ENCODE data around the gene CPPED1. TPM values are rescaled to one million over a fixed set of nuclear protein-coding genes. Genes with fewer than 3 reads are reported as not detected.

CPPED1 gene
- total and polyA plus RNA-seq, 2 experiments from 2014 or later = 6.2 to 7.3 TPM

- Histone ChIP-seq H3K27ac (ENCODE audit: low read depth) (no peak overlapping the region), H3K4me1 (ENCODE audit: insufficient read depth) (peaks cover 13% of the 10 kb centered on the region; the same call in 1 of the 2 replicates), H3K27me3 (ENCODE audit: insufficient read depth) (no peaks in the 10 kb centered on the region), H3K9me2 (ENCODE audit: insufficient read depth) (peaks cover 5% of the 10 kb centered on the region; the same call in 1 of the 2 replicates), H3K79me2 (replicated peaks; ENCODE audit: insufficient read depth) (no peaks in the 10 kb centered on the region), H2AFZ (no peak overlapping the region), H3K36me3 (ENCODE audit: insufficient read depth) (no peaks in the 10 kb centered on the region), H4K20me1 (replicated peaks; ENCODE audit: insufficient read depth) (no peaks in the 10 kb centered on the region), H3K4me2 (no peak overlapping the region), H3F3A (replicated peaks; ENCODE audit: low read depth) (no peaks in the 10 kb centered on the region), H3K4me3 (no peak overlapping the region)
- no peak for ATAC-seq
- TF ChIP-seq ETS1 (IDR thresholded peaks at IDR 0.05) (no peak), POLR2AphosphoS5 (IDR thresholded peaks at IDR 0.05; ENCODE audit: low read depth) (no peak), ZNF114 (CRISPR knock-in tag; IDR thresholded peaks at IDR 0.05) (no peak), ZNF331 (CRISPR knock-in tag; IDR thresholded peaks at IDR 0.05; ENCODE audit: low read depth) (no peak), JUNB (IDR thresholded peaks at IDR 0.05; ENCODE audit: unreplicated experiment) (no peak), REST (IDR thresholded peaks at IDR 0.05; ENCODE audit: unreplicated experiment) (no peak), EZH2 (IDR thresholded peaks at IDR 0.05; ENCODE audit: low read depth, unreplicated experiment) (no peak), CTCF (conservative IDR thresholded peaks at IDR 0.05; ENCODE audit: low read depth in 2 of 2) (no peak), STAT1 (IDR thresholded peaks at IDR 0.05; ENCODE audit: unreplicated experiment) (no peak), NANOG (IDR thresholded peaks at IDR 0.05; ENCODE audit: borderline replicate concordance) (no peak), EZH2phosphoT487 (IDR thresholded peaks at IDR 0.05; ENCODE audit: unreplicated experiment) (no peak), CREB1 (CRISPR knock-in tag; IDR thresholded peaks at IDR 0.05; ENCODE audit: low read depth) (no peak), ZNF462 (CRISPR knock-in tag; IDR thresholded peaks at IDR 0.05) (no peak)
- H3K27me3 Mint-ChIP-seq (ENCODE audit: insufficient read depth, low read depth, poor library complexity) = peaks cover 3% of the 10 kb centered on the region
- no peaks in the 10 kb centered on the region for H3K4me1 Mint-ChIP-seq
- no peak overlapping the region for H3K4me3 Mint-ChIP-seq
- no peaks in the 10 kb centered on the region for H3K9me3 Mint-ChIP-seq
- H3K36me3 Mint-ChIP-seq (ENCODE audit: low read depth) = no peaks in the 10 kb centered on the region
- H3K27ac Mint-ChIP-seq = no peak overlapping the region
- no peak for DNase-seq (ENCODE audit: low spot score)
These were observed 22.9 kb upstream of the CPPED1 start for GRCh38 chr16:12826559-12826958.

All from GM23338 (cell line).